Vagina (tissue), 2 donors: ENCODE data around the gene CYP2J2.

Experiments used
- CTCF ChIP-seq, 3 experiments: fragments of 450-650 bp in 2 of 3; fragments of 200-600 bp in 1 of 3; sonication (generic) in 1 of 3; IDR thresholded peaks; one replicate each; pipeline ENCODE4 v1.5.1; 2017 to 2019; ENCODE audit warnings: antibody characterized with exemption in 3 of 3, mild to moderate bottlenecking in 2 of 3, moderate library complexity in 2 of 3
- POLR2A ChIP-seq, 2 donors: fragments of 450-650 bp; IDR thresholded peaks; one replicate each; pipeline ENCODE4 v1.6.1; 2017; ENCODE audit warnings: antibody characterized with exemption in 2 of 2, mild to moderate bottlenecking in 2 of 2, moderate library complexity in 2 of 2

DNA sequence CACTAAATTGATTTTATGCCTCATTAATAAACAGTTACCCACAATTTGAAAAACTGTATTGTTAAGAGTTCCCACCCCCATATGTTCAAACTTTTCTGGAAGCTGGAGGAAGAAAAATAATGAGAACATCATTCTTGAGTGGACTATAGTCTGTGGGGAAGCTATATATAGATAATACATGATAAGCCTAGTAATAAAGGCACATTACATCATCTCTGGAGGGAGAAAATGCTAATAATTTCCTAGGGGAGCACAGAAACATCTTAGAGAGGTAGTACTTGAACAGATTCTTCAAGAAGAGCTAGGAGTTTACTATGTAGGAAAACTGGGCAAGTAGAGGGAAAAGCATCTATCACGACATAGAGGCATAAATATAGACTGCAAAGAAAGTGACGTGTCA, 19.6 kb downstream of the CYP2J2 start:
- TF ChIP-seq CTCF (IDR thresholded peaks at IDR 0.05), result no peak
- TF ChIP-seq POLR2A (IDR thresholded peaks at IDR 0.05), result no peak
